Fibroblast of skin of right biceps (primary cell): ENCODE data around the gene RNF11.

Experiments
- DNase-seq: peaks from one replicate; pipeline ENCODE4 v3.0.0-alpha.2; 2013

The RNF11 gene

DNA sequence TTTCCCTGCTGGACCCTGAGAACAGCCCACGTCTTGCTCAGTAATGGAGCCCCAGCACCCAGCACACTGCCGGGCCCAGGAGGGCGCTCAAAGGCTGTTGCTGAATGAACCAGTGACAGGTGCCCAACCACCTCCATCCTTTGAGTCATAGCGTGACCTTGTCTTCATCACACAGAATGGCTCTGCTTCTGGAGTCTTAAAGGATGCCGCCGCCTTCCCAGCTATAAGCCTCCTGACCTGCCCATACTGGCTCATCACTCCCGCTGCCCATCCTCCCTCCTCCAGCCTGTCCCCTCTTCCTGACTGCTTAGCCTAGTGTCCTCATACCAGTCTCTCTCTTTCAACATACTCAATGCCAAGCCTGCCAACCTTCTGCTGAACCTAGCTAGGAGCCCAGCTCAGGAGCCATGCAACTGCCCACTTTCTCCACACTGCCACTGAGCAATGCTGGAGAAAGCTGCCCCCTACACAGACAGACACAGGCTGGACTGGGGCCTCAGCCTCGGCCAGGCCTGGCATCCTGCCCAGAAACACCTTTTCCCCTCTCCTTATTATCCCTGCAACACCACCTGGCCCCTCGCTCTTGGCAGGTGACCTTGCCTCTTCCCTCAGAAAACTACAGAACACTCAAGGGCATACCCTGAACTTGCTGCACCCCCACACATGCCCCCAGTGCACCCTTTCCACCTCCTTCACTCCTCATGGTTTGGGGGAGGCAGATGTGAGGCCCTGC is 80.2 kb downstream of the RNF11 start:
- DNase-seq: no peak

DNA sequence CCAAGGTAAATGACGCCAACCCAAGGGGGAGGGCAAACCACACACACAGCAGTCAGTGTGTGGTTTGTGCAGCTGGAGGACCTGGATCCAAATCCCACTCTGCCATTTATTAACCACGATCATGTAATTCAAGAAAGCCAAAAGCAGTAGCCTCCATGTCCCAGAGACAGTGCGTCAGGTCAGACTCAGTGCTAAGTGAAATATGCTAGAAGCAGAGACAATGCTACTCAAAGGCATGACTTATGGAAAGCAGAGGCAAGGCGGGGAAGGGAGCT is 80.7 kb downstream of the RNF11 start:
- DNase-seq: no peak

DNA sequence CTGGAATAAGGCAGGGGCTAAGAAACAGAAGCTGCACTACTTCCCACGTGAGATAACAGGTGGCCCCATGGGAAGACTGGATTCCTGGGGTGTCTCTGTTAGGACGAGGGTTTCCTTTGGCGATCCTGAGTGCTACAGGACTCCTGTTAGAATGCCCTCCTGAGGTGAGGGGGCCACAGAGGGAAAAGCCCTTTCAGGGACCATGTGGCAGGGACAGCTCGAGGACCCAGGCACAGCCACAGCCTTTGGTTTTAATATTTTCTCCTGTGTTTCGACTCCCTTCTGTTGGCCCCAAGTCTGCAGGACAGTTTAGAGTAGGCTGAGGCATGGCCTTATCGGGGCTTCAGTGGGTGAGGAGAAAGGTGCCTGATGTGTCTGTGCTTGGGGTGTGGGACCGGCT is 81.7 kb downstream of the RNF11 start:
- DNase-seq: no peak

DNA sequence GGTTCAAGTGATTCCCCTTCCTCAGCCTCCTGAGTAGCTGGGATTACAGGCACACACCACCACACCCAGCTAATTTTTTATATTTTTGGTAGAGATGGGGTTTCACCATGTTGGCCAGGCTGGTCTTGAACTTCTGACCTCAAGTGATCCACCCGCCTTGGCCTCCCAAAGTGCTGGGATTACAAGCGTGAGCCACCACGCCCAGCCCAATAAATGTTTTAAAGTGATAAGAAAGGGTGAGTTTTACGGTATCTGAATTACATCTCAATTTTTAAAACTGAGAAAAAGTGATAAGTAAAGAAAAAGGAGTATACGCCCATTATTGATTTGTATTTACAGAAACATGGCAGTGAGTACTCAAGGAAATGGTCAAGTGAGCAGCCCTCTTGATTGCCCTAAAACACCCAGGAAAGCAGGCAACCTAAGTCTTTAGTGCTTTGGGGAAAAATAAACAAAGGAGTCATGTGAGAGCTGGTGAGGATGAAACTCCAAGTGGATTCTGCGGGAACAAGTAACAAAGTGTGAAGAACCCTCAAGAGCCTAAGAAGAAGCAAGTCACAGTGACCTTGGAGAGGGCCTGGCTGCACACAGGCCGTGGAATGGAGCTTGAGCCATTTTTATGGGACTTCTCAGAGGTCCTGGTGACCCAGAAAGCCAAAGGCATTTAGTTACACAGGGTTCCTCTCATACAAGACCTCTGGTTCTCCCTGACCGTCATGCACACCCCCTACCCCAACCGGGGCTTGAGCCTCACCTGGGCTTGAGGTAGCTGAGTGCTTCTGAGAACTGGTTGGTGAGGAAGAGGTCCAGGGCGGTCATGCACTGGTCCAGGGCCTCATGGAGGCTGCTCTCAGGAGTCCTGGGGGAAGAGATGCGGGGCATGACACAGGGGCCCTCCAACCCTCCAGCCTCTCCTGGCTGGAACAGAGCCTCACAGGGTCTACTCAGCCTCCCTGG is 85.2 kb downstream of the RNF11 start:
- DNase-seq: no peak

DNA sequence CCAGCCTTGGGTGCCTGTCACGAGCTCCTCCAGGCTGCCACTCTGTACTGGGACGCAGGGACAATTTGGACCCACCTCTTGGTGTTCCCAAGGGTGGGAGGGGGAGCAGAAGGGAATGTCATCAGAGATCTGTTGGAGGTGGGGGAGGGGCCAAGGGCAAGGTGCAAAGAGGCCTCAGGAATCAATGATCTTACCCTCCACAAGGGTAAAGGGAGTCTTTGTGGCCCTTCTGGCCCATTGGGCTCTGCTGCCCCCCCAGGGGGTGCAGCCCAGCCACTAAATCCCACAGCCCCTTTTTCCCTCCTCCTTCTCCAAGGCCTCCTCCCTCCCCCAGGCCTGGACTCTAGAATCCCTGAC is 85.8 kb downstream of the RNF11 start:
- no peak for DNase-seq

DNA sequence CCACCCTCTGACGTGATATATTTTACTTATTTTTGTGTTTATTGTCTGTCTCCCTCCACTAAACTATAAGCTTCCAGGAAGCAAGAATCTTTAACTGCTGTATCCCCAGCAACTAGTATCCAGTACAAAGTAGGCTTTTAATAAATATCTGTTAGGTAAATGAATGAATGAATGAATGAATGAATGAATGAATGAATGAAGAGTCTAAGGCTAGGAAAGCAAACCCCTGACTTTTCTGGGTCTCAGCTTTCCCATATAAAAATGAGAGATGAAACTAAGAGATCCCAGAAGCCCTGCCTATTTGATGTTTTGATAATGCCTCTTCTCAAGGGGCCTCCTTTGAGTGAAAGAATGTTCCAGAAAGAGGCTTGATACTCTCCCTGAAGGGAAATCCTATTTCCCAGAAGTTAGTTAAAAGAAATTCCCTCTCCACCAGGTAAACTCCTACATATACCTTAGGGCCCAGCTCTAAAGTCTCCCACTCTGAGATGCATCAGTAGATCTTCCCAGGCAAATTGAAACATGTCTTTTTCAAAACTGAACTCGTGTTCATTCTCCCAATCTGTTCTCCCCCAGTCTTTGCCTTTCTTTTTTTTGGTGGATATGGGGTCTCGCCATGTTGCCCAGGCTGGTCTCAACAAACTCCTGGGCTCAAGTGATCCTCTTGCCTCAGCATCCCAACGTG is 86.5 kb downstream of the RNF11 start:
- no peak for DNase-seq
